GM18508 (cell line): ENCODE results near the gene MISP.
"Not testable (repeated sequence)": the region's sequence is repeated elsewhere in the genome, so short reads cannot be mapped to it uniquely, and the experiment has no call there.

Experiments
- ATAC-seq: cut with Tn5 transposase; IDR thresholded peaks from one replicate; pipeline ENCODE4 v1.9.1; 2021; ENCODE audit warnings: moderate number of reproducible peaks; ENCODE audit not compliant: insufficient read depth, unreplicated experiment

MISP gene

DNA sequence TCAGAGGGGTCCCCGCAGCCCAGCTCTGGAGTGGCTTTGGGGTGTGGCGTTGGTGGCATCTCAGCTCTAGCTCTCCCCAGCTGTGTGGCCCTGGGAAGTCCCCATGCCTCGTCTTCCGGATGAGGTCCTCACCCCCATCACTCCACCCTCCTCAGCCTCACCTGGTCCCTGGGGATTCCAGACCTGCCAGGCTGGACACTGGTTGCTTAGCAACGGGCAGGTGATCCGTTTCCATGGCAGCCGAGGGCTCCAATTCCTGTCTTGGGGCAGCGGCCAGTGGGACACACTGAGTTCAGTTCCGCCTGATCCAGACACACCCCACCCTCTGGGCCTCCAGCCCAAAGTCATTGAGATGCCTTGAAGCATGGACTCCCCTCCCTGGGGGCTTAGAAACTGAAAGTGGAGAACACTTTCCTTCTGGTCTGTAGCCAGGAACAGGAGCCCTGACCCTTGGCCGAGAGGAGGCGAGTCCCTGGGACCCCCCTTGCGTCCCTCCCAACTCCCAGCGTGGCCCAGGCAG, 7.7 kb upstream of the MISP start:
- ATAC-seq: no peak

DNA sequence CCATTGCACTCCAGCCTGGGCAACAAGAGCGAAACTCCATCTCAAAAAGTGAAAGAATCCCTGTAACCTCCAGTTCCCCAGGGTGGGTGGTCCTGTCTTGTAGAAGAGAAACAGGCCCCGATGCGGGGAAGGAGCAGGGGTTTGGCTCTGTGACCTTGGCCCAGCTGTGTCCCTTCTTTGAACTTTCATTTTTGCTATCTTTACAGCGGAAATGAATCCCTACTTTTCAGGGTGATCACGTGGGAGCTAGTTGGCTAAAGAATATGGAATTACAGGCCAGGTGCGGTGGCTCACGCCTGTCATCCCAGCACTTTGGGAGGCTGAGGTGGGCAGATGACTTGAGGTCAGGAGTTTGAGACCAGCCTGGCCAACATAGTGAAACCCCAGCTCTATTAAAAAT, 5.8 kb upstream of the MISP start:
- not testable (repeated sequence) for ATAC-seq

DNA sequence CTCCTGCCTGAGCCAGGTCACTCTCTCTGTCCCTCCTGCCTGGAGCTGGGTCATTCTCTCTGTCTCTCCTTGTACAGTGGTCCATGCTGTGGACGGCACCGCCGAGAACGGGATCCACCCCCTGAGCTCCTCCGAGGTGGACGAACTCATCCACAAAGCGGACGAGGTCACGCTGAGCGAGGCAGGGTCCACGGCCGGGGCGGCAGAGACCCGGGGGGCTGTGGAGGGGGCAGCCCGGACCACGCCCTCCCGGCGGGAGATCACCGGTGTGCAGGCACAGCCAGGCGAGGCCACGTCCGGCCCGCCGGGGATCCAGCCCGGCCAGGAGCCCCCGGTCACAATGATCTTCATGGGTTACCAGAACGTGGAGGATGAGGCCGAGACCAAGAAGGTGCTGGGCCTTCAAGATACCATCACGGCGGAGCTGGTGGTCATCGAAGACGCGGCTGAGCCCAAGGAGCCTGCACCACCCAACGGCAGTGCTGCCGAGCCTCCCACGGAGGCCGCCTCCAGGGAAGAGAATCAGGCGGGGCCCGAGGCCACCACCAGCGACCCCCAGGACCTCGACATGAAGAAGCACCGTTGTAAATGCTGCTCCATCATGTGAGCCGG, 4.6 kb upstream of the MISP start:
- no peak for ATAC-seq

- no peak for ATAC-seq
Observed at GRCh38 chr19:746956-747355, 4.0 kb upstream of the MISP start.

DNA sequence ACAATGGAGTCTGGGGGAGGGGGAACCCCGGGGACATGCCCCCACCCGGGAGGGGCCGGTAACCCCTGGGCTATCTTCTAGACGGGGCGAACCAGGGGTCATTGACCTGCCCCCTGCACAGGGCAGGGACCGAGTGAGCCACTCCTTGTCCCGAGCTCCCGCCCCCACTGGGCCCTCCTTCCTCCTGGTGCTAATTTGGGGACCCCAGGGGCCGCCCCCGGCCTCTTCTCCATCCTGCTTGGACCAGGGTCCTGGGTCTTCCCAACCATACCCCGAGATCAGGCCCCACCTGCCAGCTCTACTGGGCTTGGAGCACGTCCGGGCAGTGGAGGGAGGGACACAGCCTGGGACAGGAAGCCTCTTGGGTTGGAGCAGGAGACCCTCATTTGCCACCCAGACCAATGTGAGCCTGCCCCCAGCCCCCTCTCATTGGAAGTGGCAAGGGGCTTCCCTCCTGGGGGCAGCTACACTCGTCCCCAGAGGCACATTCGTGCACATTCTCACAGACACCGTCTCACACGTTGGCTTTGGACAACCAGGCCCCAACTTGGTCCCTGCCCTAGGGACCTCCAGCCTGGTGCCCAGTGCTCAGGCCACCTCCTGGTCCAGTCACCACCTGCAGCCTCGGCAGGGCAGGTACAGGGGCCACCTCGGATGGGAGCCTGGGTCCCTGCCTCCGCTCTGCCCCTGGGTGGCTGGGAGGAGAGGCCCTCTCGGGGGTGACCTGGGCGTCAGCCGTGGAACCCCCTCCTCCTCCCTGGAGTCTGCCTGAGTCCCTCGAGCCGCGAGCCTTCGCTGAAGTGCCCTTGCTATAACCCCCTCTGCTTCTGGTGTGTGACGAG, 3.3 kb upstream of the MISP start:
- ATAC-seq: no peak

- ATAC-seq: no peak
Observed at GRCh38 chr19:748274-748598, 2.7 kb upstream of the MISP start.

DNA sequence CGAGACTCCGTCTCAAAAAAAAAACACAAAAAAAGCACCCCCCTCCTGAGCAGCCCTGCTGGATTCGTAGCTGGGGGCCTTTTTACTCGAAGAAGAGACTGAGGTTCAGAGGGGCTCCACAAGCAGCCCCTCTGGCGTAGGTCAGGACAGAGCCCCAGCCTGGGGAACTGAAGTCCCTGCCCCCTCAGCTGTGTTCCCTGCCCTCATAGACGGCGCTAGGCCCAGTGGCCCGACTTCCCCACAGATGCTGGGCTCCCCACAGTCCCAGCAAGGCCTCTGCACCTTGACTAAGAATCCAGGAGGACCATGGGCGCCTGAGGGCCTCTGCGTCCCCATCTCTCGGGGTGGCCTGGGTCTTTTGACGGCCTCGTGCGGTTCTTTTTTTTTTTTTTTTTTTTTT, 1.1 kb upstream of the MISP start:
- no peak for ATAC-seq

DNA sequence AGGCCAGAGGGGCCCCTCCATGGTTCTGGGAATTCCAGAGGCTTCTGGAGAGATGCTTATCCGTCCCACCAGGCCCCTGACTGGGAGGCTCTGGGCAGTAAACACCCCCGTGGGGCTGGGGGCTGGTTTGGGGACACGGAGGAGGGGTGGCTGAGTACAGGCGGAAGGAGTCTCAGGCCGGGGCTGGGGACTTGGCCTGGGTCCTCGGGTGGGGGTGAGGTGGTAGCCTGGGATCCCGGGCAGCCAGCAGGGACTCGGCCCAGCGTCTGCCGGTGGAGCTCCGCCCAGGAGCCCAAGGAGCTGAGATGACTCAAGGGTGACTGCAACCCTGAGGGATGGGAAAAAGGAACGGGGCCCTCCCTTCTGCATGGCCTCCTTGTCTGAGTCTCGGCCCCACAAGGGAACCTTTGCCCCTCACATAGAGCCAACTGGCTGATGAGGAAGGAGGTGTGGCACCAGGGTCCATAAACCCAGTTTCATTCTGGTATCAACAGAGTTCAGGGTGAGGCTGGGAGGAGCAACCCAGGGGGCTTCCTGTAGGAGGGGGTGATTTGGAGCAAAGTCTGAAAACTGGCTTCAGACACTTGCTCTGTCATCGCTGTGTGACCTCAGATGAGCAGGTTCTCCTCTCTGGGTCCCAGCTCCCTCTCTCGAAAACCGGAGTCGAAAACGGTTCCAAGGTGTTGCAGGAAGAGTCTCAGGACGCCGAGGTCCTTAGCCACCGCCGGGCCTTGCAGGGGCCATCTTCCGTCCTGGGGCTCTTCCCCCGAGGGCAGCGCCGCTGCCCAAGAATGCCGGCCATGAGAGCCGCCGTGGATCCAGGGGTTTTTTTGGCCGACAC, 809 bp downstream of the MISP start:
- no peak for ATAC-seq

DNA sequence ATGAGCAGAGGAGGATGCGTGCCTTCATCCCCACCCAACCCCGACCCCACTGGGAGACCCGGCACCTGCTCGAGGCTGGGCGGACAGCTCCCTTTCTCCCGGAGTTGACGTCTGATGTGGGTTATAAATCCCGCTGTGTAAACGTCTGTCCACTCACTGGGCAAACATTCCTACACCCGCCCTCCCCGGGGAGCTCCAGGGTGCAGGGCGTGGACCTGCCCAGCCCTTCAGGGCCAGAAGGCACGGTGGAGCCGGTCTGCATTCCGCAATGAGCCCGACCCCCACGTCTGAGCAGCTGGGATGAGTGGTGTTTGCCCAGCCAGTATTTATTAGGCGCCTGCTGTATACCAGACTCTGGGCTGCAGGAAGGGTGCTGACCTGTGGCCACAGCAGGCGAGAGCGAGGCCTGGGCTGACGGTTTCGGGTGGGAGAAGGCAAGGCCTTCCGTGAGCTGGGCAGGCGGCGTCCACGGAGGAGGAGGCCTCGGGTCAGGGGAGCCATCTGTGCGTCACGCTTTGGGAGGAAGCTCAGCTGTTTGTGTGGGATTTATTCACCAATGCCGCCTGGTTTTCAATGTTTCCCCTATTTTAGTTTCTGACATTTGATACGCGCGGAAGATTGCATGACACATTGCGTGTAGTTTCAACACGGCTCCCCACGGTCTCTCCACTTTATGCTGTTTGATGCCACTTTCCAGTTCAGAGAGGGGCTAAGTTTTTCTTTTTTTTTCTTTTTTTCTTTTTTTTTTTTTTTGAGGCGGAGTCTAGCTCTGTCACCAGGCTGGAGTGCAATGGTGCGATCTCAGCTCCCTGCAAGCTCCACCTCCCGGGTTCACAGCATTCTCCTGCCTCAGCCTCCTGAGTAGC, 2.0 kb downstream of the MISP start:
- no peak for ATAC-seq

DNA sequence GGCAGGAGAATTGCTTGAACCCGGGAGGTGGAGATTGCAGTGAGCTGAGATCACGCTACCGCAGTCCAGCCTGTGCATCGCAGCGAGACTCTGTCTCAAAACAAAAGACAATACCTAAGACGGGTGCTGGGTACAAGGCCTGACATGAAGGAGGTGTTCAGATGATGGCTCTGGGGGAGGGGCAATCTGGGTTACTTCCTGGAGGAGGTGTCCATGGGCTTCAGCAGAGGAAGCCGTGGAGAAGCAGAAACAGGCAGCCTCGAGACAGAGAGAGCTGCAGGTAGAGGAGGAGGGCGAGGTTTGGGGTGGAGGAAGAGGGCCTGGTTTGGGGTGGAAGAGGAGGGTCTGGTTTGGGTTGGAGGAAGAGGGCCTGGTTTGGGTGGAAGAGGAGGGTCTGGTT, 3.6 kb downstream of the MISP start:
- no peak for ATAC-seq

GRCh38 chr19:755063-755462, 4.2 kb downstream of the MISP start:
- no peak for ATAC-seq

DNA sequence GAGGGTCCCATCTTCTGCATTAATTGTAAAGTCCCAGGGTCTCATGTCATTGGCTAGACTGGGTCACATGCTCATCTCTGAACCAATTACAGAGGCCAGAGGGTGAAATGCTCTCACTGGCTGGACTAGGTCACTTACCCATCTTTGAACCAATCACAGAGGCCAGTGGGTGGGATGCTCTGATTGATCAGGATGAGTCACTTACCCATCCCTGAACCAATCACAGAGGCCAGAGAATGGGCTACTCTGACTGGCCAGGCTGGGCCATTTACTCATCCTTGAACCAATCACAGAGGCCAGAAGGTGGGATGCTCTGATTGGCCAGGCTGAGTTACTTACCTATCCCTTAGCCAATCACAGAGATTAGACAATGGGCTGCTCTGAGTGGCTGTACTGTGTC, 5.3 kb downstream of the MISP start:
- no peak for ATAC-seq

DNA sequence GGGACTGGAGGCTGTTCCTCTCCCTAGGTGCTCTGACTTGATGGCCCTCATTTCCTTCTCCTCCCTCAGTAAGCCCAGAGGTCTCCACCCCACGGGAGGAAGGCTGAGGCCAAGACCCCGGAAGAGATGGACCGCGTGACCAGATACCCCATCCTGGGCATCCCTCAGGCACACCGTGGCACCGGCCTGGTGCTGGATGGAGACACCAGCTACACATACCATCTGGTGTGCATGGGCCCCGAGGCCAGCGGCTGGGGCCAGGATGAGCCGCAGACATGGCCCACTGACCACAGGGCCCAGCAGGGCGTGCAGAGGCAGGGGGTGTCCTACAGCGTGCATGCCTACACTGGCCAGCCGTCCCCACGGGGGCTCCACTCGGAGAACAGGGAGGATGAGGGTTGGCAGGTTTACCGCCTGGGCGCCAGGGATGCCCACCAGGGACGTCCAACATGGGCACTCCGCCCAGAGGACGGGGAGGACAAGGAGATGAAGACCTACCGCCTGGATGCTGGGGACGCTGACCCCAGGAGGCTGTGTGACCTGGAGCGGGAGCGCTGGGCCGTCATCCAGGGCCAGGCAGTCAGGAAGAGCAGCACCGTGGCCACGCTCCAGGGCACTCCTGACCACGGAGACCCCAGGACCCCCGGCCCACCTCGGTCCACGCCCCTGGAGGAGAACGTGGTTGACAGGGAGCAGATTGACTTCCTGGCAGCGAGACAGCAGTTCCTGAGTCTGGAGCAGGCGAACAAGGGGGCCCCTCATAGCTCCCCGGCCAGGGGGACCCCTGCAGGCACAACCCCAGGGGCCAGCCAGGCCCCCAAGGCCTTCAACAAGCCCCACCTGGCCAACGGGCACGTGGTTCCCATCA, 6.1 kb downstream of the MISP start:
- no peak for ATAC-seq

DNA sequence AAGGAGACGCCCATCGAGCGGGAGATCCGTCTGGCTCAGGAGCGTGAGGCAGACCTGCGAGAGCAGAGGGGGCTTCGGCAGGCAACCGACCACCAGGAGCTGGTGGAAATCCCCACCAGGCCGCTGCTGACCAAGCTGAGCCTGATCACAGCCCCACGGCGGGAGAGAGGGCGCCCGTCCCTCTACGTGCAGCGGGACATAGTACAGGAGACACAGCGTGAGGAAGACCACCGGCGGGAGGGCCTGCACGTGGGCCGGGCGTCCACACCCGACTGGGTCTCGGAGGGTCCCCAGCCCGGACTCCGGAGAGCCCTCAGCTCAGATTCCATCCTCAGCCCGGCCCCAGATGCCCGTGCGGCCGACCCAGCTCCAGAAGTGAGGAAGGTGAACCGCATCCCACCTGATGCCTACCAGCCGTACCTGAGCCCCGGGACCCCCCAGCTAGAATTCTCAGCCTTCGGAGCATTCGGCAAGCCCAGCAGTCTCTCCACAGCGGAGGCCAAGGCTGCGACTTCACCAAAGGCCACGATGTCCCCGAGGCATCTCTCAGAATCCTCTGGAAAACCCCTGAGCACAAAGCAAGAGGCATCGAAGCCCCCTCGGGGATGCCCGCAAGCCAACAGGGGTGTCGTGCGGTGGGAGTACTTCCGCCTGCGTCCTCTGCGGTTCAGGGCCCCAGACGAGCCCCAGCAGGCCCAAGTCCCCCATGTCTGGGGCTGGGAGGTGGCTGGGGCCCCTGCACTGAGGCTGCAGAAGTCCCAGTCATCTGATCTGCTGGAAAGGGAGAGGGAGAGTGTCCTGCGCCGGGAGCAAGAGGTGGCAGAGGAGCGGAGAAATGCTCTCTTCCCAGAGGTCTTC, 7.1 kb downstream of the MISP start:
- ATAC-seq: no peak

- no peak for ATAC-seq
Observed at GRCh38 chr19:763181-763580, 12.3 kb downstream of the MISP start.

DNA sequence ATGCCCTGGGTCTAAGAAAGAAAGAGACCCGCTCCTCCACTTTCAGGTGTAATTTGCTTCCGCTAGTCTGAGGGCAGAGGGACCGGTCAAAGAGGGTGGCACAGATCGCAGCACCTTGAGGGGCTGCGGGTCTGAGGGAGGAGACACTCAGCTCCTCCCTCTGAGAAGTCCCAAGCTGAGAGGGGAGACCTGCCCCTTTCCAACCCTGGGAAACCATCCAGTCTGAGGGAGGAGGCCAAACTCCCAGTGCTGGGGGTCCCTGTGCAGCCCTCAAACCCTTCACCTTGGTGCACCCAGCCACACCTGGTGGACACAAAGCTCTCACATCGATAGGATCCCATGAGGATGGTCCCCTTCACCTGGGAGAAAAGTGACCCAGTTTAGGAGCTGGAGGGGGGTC, 13.0 kb downstream of the MISP start:
- ATAC-seq: no peak

- no peak for ATAC-seq
Observed at GRCh38 chr19:764301-764700, 13.4 kb downstream of the MISP start.

DNA sequence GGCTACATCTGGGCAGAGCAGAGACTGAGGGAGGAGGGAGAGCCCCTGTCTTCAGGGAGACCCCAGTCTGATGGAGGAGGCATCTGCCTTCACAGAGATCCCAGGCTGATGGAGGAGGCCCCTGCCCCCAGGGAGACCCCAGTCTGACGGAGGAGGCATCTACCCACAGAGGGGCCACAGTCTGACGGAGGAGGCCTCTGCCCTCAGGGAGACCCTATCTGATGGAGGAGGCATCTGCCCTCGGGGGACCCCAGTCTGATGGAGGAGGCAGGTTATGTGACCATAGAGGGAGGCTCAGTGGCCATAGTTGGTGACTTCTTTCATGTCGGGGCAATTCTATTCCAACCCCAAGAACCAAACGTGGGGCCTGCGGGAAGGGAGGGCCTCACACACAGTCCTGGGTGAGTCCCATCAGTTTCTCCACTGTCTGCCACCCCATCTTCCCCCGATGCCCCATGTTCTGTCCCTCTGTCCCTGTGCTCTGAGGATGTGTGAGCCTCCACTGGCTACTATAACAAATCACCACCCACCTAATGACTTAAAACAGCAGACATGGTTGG, 14.3 kb downstream of the MISP start:
- ATAC-seq: no peak
